Measurements from ENCODE around the gene NFATC1.

Gene NFATC1

DNA sequence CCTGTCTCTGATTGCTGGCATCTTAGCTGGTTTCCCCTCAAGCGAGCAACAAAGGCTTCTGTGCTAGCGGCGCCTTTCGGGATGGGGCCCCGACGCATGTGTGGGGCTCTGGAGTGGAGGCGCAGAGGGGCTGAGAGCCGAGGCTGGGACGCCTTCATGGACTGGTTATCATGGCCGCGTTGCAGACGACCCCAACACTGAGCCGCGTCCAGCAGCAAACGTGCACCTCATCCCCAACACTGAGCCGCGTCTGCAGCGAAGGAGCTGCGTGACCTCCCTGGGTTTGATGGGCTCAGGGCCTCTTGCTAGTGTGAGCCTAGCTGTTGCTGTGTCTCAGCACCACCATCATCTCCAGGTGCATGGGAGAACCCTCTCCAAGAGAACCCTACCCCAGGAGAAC lies 160.2 kb downstream of the NFATC1 start:
- no peak for TF ChIP-seq FOXP2 (optimal IDR thresholded peaks at IDR 0.05; ENCODE audit: borderline replicate concordance, extremely low read depth, extremely low read length, insufficient read depth)
- TF ChIP-seq, protein P1, sequence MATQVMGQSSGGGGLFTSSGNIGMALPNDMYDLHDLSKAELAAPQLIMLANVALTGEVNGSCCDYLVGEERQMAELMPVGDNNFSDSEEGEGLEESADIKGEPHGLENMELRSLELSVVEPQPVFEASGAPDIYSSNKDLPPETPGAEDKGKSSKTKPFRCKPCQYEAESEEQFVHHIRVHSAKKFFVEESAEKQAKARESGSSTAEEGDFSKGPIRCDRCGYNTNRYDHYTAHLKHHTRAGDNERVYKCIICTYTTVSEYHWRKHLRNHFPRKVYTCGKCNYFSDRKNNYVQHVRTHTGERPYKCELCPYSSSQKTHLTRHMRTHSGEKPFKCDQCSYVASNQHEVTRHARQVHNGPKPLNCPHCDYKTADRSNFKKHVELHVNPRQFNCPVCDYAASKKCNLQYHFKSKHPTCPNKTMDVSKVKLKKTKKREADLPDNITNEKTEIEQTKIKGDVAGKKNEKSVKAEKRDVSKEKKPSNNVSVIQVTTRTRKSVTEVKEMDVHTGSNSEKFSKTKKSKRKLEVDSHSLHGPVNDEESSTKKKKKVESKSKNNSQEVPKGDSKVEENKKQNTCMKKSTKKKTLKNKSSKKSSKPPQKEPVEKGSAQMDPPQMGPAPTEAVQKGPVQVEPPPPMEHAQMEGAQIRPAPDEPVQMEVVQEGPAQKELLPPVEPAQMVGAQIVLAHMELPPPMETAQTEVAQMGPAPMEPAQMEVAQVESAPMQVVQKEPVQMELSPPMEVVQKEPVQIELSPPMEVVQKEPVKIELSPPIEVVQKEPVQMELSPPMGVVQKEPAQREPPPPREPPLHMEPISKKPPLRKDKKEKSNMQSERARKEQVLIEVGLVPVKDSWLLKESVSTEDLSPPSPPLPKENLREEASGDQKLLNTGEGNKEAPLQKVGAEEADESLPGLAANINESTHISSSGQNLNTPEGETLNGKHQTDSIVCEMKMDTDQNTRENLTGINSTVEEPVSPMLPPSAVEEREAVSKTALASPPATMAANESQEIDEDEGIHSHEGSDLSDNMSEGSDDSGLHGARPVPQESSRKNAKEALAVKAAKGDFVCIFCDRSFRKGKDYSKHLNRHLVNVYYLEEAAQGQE (IDR thresholded peaks at IDR 0.05; ENCODE audit: insufficient read depth in 1 of 2, low read depth in 2 of 2, low read length in 2 of 2) = no peak
- TF ChIP-seq SIN3A (IDR thresholded peaks at IDR 0.05; ENCODE audit: borderline replicate concordance, insufficient read depth, low read length) = no peak
- no peak for TF ChIP-seq TAF1 (IDR thresholded peaks at IDR 0.05; ENCODE audit: borderline replicate concordance, insufficient read depth, low read length)
- TF ChIP-seq POLR2AphosphoS5 (IDR thresholded peaks at IDR 0.05; ENCODE audit: low read depth, low read length) = no peak

DNA sequence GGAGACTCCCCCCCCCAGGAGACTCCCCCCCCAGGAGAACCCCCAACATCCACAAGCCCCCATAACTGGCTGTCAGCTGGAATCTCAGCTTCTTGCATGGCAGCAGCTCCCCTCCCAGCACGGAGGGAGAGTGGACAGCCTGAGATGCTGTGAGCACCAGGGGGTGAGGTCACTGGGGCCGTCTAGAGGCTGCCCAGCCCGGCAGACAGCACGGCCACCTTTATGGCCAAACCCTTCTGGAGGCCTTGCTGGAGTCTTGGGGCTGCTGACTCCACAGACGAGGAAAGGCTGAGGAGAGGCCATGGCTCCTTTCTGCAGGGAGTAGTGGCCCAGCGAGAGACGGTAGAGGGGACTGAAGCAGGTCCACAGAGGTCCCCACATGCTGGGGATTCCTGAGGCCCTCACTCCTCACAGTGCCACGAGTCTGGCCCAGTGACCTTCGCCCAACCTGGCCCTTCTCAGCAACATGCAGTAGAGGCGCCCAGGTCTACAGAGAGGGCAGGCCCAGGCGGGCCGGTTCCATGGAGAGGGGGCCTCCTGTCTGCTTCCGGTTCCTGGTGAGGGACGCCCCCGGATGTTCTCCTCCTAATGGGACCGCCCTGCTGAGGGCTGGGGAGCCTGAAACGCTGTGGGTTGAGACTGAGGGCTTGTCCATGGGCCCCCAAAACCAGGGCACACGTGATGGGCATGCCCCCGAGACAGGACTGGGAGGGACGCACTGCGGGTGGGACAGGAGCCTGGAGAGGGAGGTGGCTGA lies 161.3 kb downstream of the NFATC1 start:
- TF ChIP-seq POLR2AphosphoS5 (IDR thresholded peaks at IDR 0.05; ENCODE audit: low read depth, low read length) (no peak), SIN3A (IDR thresholded peaks at IDR 0.05; ENCODE audit: borderline replicate concordance, insufficient read depth, low read length) (no peak), TAF1 (IDR thresholded peaks at IDR 0.05; ENCODE audit: borderline replicate concordance, insufficient read depth, low read length) (no peak), FOXP2 (optimal IDR thresholded peaks at IDR 0.05; ENCODE audit: borderline replicate concordance, extremely low read depth, extremely low read length, insufficient read depth) (no peak)
- TF ChIP-seq, protein P1 (IDR thresholded peaks at IDR 0.05; ENCODE audit: insufficient read depth in 1 of 2, low read depth in 2 of 2, low read length in 2 of 2) = no peak

DNA sequence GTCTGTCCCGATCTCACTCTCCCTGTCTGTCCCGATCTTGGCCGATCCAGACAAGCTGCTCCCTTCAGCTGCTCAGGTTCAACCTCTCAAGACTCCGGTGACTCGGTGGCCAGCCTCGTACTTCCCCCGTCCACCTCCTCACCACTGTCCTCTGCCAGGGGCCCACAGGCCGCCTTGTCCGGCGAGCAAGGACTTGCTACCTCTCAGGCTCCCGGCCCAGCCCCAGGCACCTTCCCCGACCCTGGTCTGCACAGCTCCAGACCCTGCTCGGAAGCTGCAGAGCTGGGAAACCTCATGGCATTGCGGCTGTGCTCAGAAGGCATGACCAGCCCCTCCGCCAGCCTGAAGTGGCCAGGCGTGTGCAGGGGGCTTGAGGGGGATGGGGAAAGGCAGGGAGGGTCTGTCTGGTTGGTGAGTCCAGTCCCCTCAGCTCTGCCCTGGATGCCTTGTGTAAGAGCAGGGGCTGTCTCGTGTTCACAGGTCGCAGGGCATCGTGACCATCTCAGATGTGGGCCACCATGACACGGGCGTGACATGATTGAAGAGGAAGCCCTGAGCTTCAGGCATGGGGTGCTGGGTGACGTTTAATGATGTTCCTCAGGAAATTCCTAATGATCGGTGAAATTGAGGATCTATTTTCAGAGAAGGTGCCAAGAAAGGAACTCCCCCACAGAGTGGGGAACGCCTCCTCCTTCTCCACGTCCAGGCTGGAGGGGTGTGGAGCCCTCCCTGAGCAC lies 162.6 kb downstream of the NFATC1 start:
- TF ChIP-seq TAF1 (IDR thresholded peaks at IDR 0.05; ENCODE audit: borderline replicate concordance, insufficient read depth, low read length) (no peak), SIN3A (IDR thresholded peaks at IDR 0.05; ENCODE audit: borderline replicate concordance, insufficient read depth, low read length) (no peak), POLR2AphosphoS5 (IDR thresholded peaks at IDR 0.05; ENCODE audit: low read depth, low read length) (no peak), FOXP2 (optimal IDR thresholded peaks at IDR 0.05; ENCODE audit: borderline replicate concordance, extremely low read depth, extremely low read length, insufficient read depth) (no peak)
- TF ChIP-seq, protein P1 (IDR thresholded peaks at IDR 0.05; ENCODE audit: insufficient read depth in 1 of 2, low read depth in 2 of 2, low read length in 2 of 2) = no peak

DNA sequence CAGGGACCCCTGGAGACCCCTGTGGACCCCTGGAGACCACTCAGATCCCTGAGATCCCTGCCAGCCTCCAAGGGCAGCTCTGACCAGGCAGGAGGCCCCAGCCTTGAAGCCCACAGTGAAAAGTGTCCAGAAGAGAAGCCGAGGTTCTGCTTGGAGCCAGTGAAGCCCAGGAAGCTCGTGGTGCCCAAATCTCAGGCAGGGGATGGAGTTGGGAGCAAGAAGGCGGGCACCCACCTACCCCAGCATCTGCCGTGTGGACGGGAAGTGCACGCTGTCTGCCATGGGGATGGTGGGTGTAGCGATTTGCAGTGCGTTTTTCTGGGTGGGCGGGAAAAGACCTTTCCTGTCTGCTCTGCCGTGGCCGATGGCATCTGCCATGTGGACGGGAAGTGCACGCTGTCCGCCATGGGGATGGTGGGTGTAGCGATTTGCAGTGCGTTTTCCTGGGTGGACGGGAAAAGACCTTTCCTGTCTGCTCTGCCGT lies 163.2 kb downstream of the NFATC1 start:
- TF ChIP-seq FOXP2 (optimal IDR thresholded peaks at IDR 0.05; ENCODE audit: borderline replicate concordance, extremely low read depth, extremely low read length, insufficient read depth) = no peak
- no peak for TF ChIP-seq TAF1 (IDR thresholded peaks at IDR 0.05; ENCODE audit: borderline replicate concordance, insufficient read depth, low read length)
- no peak for TF ChIP-seq POLR2AphosphoS5 (IDR thresholded peaks at IDR 0.05; ENCODE audit: low read depth, low read length)
- TF ChIP-seq, protein P1 (IDR thresholded peaks at IDR 0.05; ENCODE audit: insufficient read depth in 1 of 2, low read depth in 2 of 2, low read length in 2 of 2) = no peak
- no peak for TF ChIP-seq SIN3A (IDR thresholded peaks at IDR 0.05; ENCODE audit: borderline replicate concordance, insufficient read depth, low read length)
